NCI-H774 (cell line): ENCODE results near the gene RAB42.
"Not testable (repeated sequence)": the region's sequence is repeated elsewhere in the genome, so short reads cannot be mapped to it uniquely, and the experiment has no call there.

Experiments
- DNase-seq: peaks from one replicate; lab custom pipeline; 2025; lab: John Stamatoyannopoulos, UW

RAB42 gene

DNA sequence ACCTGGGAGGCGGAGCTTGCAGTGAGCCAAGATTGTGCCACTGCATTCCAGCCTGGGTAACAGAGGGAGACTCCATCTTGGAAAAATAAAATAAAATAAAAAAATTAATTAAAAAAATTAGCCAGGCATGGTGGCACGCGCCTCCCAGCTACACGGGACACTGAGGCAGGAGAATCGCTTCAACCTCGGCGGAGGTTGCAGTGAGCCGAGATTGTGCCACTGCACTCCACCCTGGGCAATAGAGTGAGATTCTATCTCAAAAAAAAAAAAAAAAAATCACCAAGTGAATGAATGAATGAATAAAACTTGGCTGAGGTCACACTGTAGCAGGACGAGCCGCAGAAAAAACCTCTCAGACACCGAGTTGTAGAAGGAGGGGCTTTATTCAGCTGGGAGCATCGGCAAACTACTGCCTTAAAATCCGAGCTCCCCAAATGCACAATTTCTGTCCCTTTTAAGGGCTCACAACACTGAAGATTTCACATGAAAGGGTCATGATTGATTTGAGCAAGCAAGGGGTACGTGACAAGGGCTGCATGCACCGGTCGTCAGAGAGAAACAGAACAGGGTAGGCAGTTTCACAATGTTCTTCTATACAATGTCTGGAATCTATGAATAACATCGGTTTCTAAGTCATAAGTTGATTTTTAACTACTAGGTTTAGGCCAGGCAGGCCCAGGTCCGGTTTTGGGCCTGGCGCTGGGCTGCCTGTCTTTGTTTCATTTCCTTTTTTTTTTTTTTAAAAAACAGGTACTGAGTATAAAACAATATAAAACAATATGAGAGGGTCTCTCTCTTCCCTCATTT, 5.3 kb upstream of the RAB42 start:
- not testable (repeated sequence) for DNase-seq

DNA sequence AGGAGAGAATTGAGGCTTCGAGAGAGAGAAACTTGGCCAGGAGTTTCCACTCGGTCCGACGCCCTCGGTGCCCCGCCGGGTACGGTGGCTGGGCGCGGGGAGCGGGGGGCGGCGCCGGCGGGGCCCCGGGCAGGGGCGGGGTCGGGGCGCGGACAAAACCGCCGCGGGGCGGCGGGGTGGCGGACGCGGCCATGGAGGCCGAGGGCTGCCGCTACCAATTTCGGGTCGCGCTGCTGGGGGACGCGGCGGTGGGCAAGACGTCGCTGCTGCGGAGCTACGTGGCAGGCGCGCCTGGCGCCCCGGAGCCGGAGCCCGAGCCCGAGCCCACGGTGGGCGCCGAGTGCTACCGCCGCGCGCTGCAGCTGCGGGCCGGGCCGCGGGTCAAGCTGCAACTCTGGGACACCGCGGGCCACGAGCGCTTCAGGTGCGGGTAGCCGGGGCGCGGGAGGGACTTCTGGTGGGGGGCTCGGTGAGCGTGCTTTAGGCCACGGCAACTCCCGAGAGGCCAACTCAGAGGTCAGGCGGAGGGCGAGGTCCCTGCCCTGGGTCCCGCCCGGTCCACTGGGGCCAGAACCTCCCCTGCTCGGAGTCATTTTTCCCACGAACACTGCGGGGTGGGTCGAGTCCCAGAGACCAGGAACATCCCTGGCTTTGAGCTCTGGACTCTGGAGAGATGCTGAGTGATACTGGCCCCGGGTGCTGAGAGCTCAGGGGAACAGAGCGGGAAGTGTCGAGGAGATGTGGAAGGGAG, 431 bp downstream of the RAB42 start:
- no peak for DNase-seq

- DNase-seq = not testable (repeated sequence)
Observed at GRCh38 chr1:28593988-28594356, 1.9 kb downstream of the RAB42 start.

GRCh38 chr1:28594686-28595411, 2.8 kb downstream of the RAB42 start:
- not testable (repeated sequence) for DNase-seq

- DNase-seq = no peak
Observed at GRCh38 chr1:28595412-28596191, 3.5 kb downstream of the RAB42 start.

- DNase-seq = not testable (repeated sequence)
Observed at GRCh38 chr1:28596276-28596675, 4.2 kb downstream of the RAB42 start.

GRCh38 chr1:28601696-28602095, 9.6 kb downstream of the RAB42 start:
- no peak for DNase-seq

DNA sequence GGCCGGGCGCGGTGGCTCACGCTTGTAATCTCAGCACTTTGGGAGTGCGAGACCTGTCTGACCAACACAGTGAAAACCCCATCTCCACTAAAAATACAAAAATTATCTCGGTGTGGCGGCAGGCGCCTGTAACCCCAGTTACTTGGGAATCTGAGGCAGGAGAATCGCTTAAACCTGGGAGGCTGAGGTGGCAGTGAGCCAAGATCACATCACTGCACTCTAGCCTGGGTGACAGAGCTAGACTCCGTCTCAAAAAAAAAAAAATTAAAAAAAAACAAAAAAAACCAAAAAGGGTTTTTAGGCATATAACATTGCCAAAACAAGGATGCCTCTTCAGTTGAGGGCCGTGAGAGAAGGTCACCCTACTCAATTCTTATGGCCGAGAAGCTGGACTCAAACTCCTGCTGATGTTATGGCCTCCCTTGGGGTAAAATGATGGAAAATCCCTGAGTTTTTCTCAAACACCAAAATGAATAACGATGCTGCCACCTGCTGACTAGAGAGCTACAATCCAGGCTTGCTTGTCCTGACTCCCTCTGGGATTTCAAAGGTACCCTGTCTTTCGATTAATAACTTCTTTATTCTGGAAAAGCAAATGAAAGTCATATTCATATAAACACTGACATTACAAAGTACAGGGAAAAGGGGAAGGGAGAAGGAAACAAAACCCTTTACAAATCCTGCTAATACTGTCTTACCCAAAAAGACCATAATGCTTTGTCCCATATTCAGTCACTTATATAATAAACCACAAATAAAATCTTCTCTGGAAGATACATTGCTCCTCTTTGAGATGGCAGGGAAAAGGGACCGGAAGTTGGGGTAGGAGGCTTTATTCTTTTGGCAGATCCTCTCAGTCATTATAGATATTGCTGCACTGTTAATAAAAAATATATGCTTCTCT, 10.7 kb downstream of the RAB42 start:
- no peak for DNase-seq

- DNase-seq = no peak
Observed at GRCh38 chr1:28604411-28604810, 12.3 kb downstream of the RAB42 start.

DNA sequence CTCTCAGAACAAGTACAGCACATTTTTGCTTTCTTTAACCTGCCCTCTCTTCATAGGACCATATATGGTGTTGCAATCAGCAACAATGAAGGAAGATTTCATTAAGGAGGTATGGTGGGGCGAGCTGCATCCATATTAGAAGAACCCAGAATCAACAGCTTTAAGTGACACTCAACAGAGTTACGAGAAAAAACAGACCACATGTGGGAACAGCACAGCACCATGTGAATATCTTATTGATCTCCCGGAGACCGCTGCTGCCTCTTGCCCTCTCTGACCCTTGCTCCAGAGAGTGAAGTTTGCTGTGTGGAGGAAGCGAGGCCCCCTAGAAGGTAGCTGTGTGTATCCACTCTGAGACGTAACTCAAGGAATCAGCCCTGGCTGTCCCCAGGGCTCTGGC, 12.9 kb downstream of the RAB42 start:
- no peak for DNase-seq

DNA sequence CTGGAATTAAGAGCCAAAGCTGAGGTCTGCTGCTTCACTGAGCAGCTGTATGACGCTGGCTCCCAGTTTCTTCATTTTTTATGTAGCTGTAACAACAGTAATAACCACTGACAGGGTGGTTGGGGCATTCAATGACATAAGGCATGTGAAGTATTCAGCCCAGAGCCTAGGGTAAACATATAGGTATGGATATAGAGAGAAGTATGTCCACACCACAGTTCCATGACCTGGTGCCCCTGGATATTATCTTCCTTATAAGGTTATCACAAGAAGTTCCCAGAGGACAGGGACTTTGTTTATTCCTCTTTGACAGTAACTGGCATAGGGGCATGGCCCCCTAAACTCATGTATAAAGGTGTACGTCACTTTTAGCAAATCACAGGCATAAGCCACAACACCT, 14.7 kb downstream of the RAB42 start:
- no peak for DNase-seq

GRCh38 chr1:28613175-28613574, 21.1 kb downstream of the RAB42 start:
- DNase-seq = no peak

GRCh38 chr1:28631713-28632112, 39.6 kb downstream of the RAB42 start:
- no peak for DNase-seq

GRCh38 chr1:28632560-28632959, 40.5 kb downstream of the RAB42 start:
- DNase-seq = no peak

GRCh38 chr1:28640766-28641165, 48.7 kb downstream of the RAB42 start:
- DNase-seq = no peak

DNA sequence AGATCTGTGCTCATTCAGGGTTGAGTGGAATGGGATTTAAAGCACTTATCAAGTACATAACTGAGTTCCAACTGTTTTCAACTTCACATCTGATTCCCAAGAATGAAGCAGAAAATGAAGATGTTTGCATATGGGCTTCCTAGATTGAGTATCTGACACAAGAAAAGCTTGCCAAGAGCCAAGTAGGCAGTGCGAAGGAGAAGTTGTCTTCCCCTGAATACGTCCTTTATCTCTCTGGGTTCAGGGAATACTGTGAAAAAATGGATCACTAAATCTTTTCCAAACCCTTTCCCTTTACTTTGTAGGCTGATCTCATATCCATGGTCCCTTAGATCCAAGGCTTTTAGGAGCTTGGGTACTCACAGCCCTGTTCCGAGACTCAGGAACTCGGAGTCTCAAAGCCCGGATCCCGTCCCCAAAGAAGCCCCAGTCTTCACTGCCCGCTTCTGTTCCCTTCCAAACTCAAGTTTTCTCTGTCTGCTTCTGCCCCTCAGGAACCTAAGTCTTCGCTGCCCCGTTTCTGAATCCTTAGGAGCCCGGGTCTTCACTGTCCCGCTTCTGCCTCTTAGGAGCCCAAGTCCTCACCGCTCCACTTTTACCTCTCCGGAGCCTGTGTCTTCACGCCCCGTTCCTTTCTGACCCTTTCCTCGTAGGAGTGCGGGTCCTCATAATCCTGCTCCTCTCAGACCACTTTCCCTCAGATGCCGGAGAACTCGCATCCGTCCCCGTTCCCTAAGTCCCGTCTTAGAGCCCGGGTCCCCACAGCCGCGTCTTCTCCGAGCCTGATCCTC, 50.2 kb downstream of the RAB42 start:
- no peak for DNase-seq

- peak; percentile 86 for DNase-seq
Observed at GRCh38 chr1:28642847-28643635, 51.0 kb downstream of the RAB42 start, which contains the start of gene TAF12. Gene TAF12, minus strand, starts transcription at chr1:28643067. Its CDS starts 20,986 bp downstream, at chr1:28622081.

- no peak for DNase-seq
Observed at GRCh38 chr1:28644494-28644893, 52.4 kb downstream of the RAB42 start.
